ENCODE data around the gene IMPDH2. TPM values are rescaled to one million over a fixed set of nuclear protein-coding genes. Genes with fewer than 3 reads are reported as not detected.
A peak's percentile ranks its signal among the peaks of the same experiment; 100 is the strongest.

The IMPDH2 gene
- total RNA-seq, 4 donors from 2014 or later, result 178 to 229 (median 205) TPM

- in situ Hi-C loops (cut with MboI; ENCODE audit: low sequenced_read_pairs in 4 of 4) (no loop called here), intact Hi-C loops (cut with DNase I; ENCODE audit: low total_unique reads) (no loop called here)
- no peak overlapping the region for H3K27ac ChIP-seq
- H3K4me3 ChIP-seq, result no peak overlapping the region
- TF ChIP-seq CTCF (IDR thresholded peaks at IDR 0.05 in 4 of 5, conservative IDR thresholded peaks at IDR 0.05 in 1 of 5) (no peak), POLR2A (IDR thresholded peaks at IDR 0.05) (no peak)
- DNase-seq, result no peak
- H3K4me1 ChIP-seq, result peaks cover 38 to 46% of the 10 kb centered on the region in 2 donors
- peaks cover 0 to 28% of the 10 kb centered on the region in 2 donors for H3K36me3 ChIP-seq
- no peaks in the 10 kb centered on the region for H3K9me3 ChIP-seq
- no peaks in the 10 kb centered on the region for H3K27me3 ChIP-seq
- ATAC-seq, result no peak
Measured at GRCh38 chr3:49015072-49015471, 14.1 kb downstream of the IMPDH2 start.

DNA sequence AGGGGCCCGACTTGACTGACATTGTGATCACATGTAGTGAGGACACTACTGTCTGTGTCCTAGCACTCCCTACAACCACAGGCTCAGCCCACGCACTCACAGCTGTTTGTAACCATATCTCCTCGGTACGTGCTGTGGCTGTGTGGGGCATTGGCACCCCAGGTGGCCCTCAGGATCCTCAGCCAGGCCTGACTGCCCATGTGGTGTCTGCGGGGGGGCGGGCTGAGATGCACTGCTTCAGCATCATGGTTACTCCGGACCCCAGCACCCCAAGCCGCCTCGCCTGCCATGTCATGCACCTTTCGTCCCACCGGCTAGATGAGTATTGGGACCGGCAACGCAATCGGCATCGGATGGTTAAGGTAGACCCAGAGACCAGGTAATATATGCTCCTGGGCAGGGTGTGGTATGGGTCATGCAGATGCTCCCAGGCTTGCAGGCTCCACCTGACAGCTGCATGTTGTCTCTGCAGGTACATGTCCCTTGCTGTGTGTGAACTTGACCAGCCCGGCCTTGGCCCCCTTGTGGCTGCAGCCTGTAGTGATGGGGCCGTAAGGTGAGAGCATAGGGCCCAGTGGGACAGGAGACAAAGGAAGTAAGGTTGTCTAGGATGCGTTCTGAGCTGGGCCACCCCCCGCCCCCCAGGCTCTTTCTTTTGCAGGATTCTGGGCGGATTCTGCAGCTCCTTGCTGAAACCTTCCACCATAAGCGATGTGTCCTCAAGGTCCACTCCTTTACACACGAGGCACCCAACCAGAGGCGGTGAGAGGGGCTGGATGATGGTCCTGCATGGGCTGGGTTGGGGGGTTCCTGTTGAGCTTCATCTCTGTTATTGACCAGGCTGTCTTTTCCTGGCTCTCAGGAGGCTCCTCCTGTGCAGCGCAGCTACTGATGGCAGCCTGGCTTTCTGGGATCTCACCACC, 15.2 kb downstream of the IMPDH2 start:
- intact Hi-C loops (cut with DNase I; ENCODE audit: low total_unique reads), result no loop called here
- in situ Hi-C loops (cut with MboI; ENCODE audit: low sequenced_read_pairs in 4 of 4), result no loop called here
- no peaks in the 10 kb centered on the region for H3K27me3 ChIP-seq
- H3K4me1 ChIP-seq, result peaks cover 27 to 37% of the 10 kb centered on the region in 2 donors
- DNase-seq, result no peak
- H3K9me3 ChIP-seq, result no peaks in the 10 kb centered on the region
- H3K27ac ChIP-seq, result peak overlapping the region; percentile 59 to 74 (median 62)
- peak; percentile 13 to 26 for ATAC-seq
- peaks cover 0 to 28% of the 10 kb centered on the region in 2 donors for H3K36me3 ChIP-seq
- H3K4me3 ChIP-seq, result no peak overlapping the region
- no peak for TF ChIP-seq POLR2A (IDR thresholded peaks at IDR 0.05)
- peak; percentile 20 to 47 (median 38) for TF ChIP-seq CTCF (IDR thresholded peaks at IDR 0.05 in 4 of 5, conservative IDR thresholded peaks at IDR 0.05 in 1 of 5)

GRCh38 chr3:49013113-49013737, 16.0 kb downstream of the IMPDH2 start:
- Histone ChIP-seq H3K27ac (peak overlapping the region; percentile 59 to 74 (median 62)), H3K9me3 (no peaks in the 10 kb centered on the region), H3K4me1 (peaks cover 28 to 40% of the 10 kb centered on the region in 2 donors), H3K27me3 (no peaks in the 10 kb centered on the region), H3K4me3 (no peak overlapping the region), H3K36me3 (peaks cover 0 to 28% of the 10 kb centered on the region in 2 donors)
- in situ Hi-C loops (cut with MboI; ENCODE audit: low sequenced_read_pairs in 4 of 4) (no loop called here), intact Hi-C loops (cut with DNase I; ENCODE audit: low total_unique reads) (no loop called here)
- DNase-seq (no peak), ATAC-seq (no peak)
- no peak for TF ChIP-seq CTCF (IDR thresholded peaks at IDR 0.05 in 4 of 5, conservative IDR thresholded peaks at IDR 0.05 in 1 of 5)
- no peak for TF ChIP-seq POLR2A (IDR thresholded peaks at IDR 0.05)

GRCh38 chr3:49012441-49013017, 16.7 kb downstream of the IMPDH2 start:
- H3K4me1 ChIP-seq, result peaks cover 31 to 41% of the 10 kb centered on the region in 2 donors
- H3K27ac ChIP-seq, result peak overlapping the region; percentile 59 to 74 (median 62)

More at GRCh38 chr3:49012441-49013017, 16.7 kb downstream of the IMPDH2 start:
- intact Hi-C loops (cut with DNase I; ENCODE audit: low total_unique reads) (no loop called here), in situ Hi-C loops (cut with MboI; ENCODE audit: low sequenced_read_pairs in 4 of 4) (no loop called here)
- ATAC-seq, result no peak
- Histone ChIP-seq H3K4me3 (no peak overlapping the region), H3K27me3 (no peaks in the 10 kb centered on the region), H3K36me3 (peaks cover 0 to 28% of the 10 kb centered on the region in 2 donors), H3K9me3 (no peaks in the 10 kb centered on the region)
- DNase-seq, result no peak
- TF ChIP-seq POLR2A (IDR thresholded peaks at IDR 0.05) (no peak), CTCF (IDR thresholded peaks at IDR 0.05 in 4 of 5, conservative IDR thresholded peaks at IDR 0.05 in 1 of 5) (no peak)

All from gastrocnemius medialis (tissue), 4 donors.